HUES48 (cell line): ENCODE measurements around the gene MDP1.

Experiments
- H3K27ac ChIP-seq: one replicate; pipeline ENCODE4 v1.7.0; 2013; ENCODE audit warnings: low read depth, low read length, inconsistent platforms
- H3K27me3 ChIP-seq: 2 replicates; pipeline ENCODE4 v1.6.1; 2013; ENCODE audit warnings: mild to moderate bottlenecking, low read length; ENCODE audit not compliant: control insufficient read depth, insufficient read depth
- H3K36me3 ChIP-seq: 2 replicates; pipeline ENCODE4 v1.6.1; 2013; ENCODE audit warnings: low read length; ENCODE audit not compliant: control insufficient read depth, insufficient read depth
- H3K4me1 ChIP-seq: 2 replicates; pipeline ENCODE4 v1.6.1; 2013; ENCODE audit warnings: mild to moderate bottlenecking, low read length; ENCODE audit not compliant: control insufficient read depth, insufficient read depth
- H3K4me3 ChIP-seq: 2 replicates; pipeline ENCODE4 v1.5.1; 2013; ENCODE audit warnings: mild to moderate bottlenecking, low read depth, low read length
- H3K9ac ChIP-seq: 2 replicates; pipeline ENCODE4 v1.6.1; 2013; ENCODE audit warnings: mild to moderate bottlenecking, low read depth, low read length, moderate library complexity
- H3K9me3 ChIP-seq: 2 replicates; pipeline ENCODE4 v1.6.1; 2013; ENCODE audit warnings: low read length; ENCODE audit not compliant: control insufficient read depth, insufficient read depth

The MDP1 gene

GRCh38 chr14:24258548-24259265 is 42.8 kb upstream of the MDP1 start:
- no peak overlapping the region for H3K4me3 ChIP-seq
- H3K9ac ChIP-seq = no peak overlapping the region
- H3K9me3 ChIP-seq = no peaks in the 10 kb centered on the region
- no peaks in the 10 kb centered on the region for H3K27me3 ChIP-seq
- H3K27ac ChIP-seq = no peak overlapping the region
- no peaks in the 10 kb centered on the region for H3K4me1 ChIP-seq
- no peaks in the 10 kb centered on the region for H3K36me3 ChIP-seq

- Histone ChIP-seq H3K27me3 (no peaks in the 10 kb centered on the region), H3K4me1 (no peaks in the 10 kb centered on the region), H3K9ac (no peak overlapping the region), H3K9me3 (no peaks in the 10 kb centered on the region), H3K36me3 (no peaks in the 10 kb centered on the region), H3K27ac (no peak overlapping the region), H3K4me3 (no peak overlapping the region)
Observed at GRCh38 chr14:24258119-24258518, 42.3 kb upstream of the MDP1 start.

GRCh38 chr14:24256960-24257359 is 41.1 kb upstream of the MDP1 start:
- Histone ChIP-seq H3K36me3 (no peaks in the 10 kb centered on the region), H3K9ac (no peak overlapping the region), H3K27ac (no peak overlapping the region), H3K9me3 (no peaks in the 10 kb centered on the region), H3K4me3 (no peak overlapping the region), H3K27me3 (no peaks in the 10 kb centered on the region), H3K4me1 (no peaks in the 10 kb centered on the region)

GRCh38 chr14:24255931-24256711 is 40.3 kb upstream of the MDP1 start:
- Histone ChIP-seq H3K27me3 (no peaks in the 10 kb centered on the region), H3K4me3 (no peak overlapping the region), H3K9ac (no peak overlapping the region), H3K4me1 (no peaks in the 10 kb centered on the region), H3K9me3 (no peaks in the 10 kb centered on the region), H3K27ac (no peak overlapping the region), H3K36me3 (no peaks in the 10 kb centered on the region)

GRCh38 chr14:24255438-24255837 is 39.6 kb upstream of the MDP1 start:
- Histone ChIP-seq H3K9ac (no peak overlapping the region), H3K27ac (no peak overlapping the region), H3K36me3 (no peaks in the 10 kb centered on the region), H3K4me1 (no peaks in the 10 kb centered on the region), H3K9me3 (no peaks in the 10 kb centered on the region), H3K27me3 (no peaks in the 10 kb centered on the region), H3K4me3 (no peak overlapping the region)

GRCh38 chr14:24254630-24255392 is 38.9 kb upstream of the MDP1 start:
- H3K9me3 ChIP-seq = no peaks in the 10 kb centered on the region
- no peaks in the 10 kb centered on the region for H3K27me3 ChIP-seq
- no peaks in the 10 kb centered on the region for H3K4me1 ChIP-seq
- H3K4me3 ChIP-seq = no peak overlapping the region
- no peak overlapping the region; the same call in 1 of the 2 replicates for H3K9ac ChIP-seq
- no peak overlapping the region for H3K27ac ChIP-seq
- no peaks in the 10 kb centered on the region for H3K36me3 ChIP-seq

- no peaks in the 10 kb centered on the region for H3K4me1 ChIP-seq
- no peaks in the 10 kb centered on the region for H3K9me3 ChIP-seq
- H3K27me3 ChIP-seq = no peaks in the 10 kb centered on the region
- H3K9ac ChIP-seq = no peak overlapping the region
- no peak overlapping the region for H3K27ac ChIP-seq
- H3K4me3 ChIP-seq = no peak overlapping the region
- H3K36me3 ChIP-seq = no peaks in the 10 kb centered on the region
Observed at GRCh38 chr14:24253936-24254335, 38.1 kb upstream of the MDP1 start.

- Histone ChIP-seq H3K9ac (no peak overlapping the region), H3K27ac (no peak overlapping the region), H3K36me3 (no peaks in the 10 kb centered on the region), H3K27me3 (no peaks in the 10 kb centered on the region), H3K9me3 (no peaks in the 10 kb centered on the region), H3K4me3 (no peak overlapping the region), H3K4me1 (no peaks in the 10 kb centered on the region)
Observed at GRCh38 chr14:24252289-24253124, 36.6 kb upstream of the MDP1 start.

- Histone ChIP-seq H3K9ac (no peak overlapping the region), H3K27ac (no peak overlapping the region), H3K4me1 (no peaks in the 10 kb centered on the region), H3K27me3 (no peaks in the 10 kb centered on the region), H3K4me3 (no peak overlapping the region), H3K9me3 (no peaks in the 10 kb centered on the region), H3K36me3 (no peaks in the 10 kb centered on the region)
Observed at GRCh38 chr14:24251880-24252288, 36.0 kb upstream of the MDP1 start.

- no peaks in the 10 kb centered on the region for H3K36me3 ChIP-seq
- H3K9ac ChIP-seq = no peak overlapping the region
- H3K4me3 ChIP-seq = no peak overlapping the region
- H3K4me1 ChIP-seq = no peaks in the 10 kb centered on the region
- no peaks in the 10 kb centered on the region for H3K27me3 ChIP-seq
- H3K27ac ChIP-seq = no peak overlapping the region
- H3K9me3 ChIP-seq = no peaks in the 10 kb centered on the region
Observed at GRCh38 chr14:24250354-24250753, 34.5 kb upstream of the MDP1 start.
